Osteoblast (primary cell): Measurements from ENCODE around the gene CRYL1. TPM values are rescaled to one million over a fixed set of nuclear protein-coding genes. Genes with fewer than 3 reads are reported as not detected.

Experiments
- DNase-seq: peaks from one replicate; pipeline ENCODE4 v3.0.0; 2011; ENCODE audit warnings: low spot score, mixed read lengths; ENCODE audit not compliant: insufficient read length; ENCODE audit errors: missing footprints
- H2AFZ ChIP-seq: 2 replicates; pipeline ENCODE4 v1.6.0; 2011; ENCODE audit warnings: mild to moderate bottlenecking, low read length
- H3K27ac ChIP-seq: 2 replicates; pipeline ENCODE4 v1.5.1; 2011; ENCODE audit warnings: mild to moderate bottlenecking, low read depth, low read length, moderate library complexity
- H3K27me3 ChIP-seq: 2 replicates; pipeline ENCODE4 v1.6.0; 2012; ENCODE audit warnings: mild to moderate bottlenecking, control low read depth, inconsistent platforms, low read length, moderate library complexity; ENCODE audit not compliant: insufficient read depth
- H3K36me3 ChIP-seq: 2 replicates; pipeline ENCODE4 v1.5.1; 2011; ENCODE audit warnings: mild to moderate bottlenecking, low read length, control low read depth, moderate library complexity; ENCODE audit not compliant: insufficient read depth
- H3K4me1 ChIP-seq: 2 replicates; pipeline ENCODE4 v1.5.1; 2011; ENCODE audit warnings: mild to moderate bottlenecking, low read length, control low read depth, moderate library complexity; ENCODE audit not compliant: insufficient read depth
- H3K4me2 ChIP-seq: 2 replicates; pipeline ENCODE4 v1.6.0; 2011; ENCODE audit warnings: mild to moderate bottlenecking, low read length; ENCODE audit not compliant: insufficient read depth
- H3K4me3 ChIP-seq: fragments of 200-600 bp; sonication (generic); 3 replicates; pipeline ENCODE4 v1.5.1; 2012; ENCODE audit warnings: mild to moderate bottlenecking, low read length, inconsistent platforms; ENCODE audit not compliant: insufficient read depth
- H3K79me2 ChIP-seq: 2 replicates; pipeline ENCODE4 v1.6.0; 2012; ENCODE audit warnings: mild to moderate bottlenecking, low read length, control low read depth, inconsistent platforms; ENCODE audit not compliant: insufficient read depth
- H3K9me3 ChIP-seq: 2 replicates; pipeline ENCODE4 v1.5.1; 2011; ENCODE audit warnings: low read depth, low read length, control low read depth
- H4K20me1 ChIP-seq: 2 replicates; pipeline ENCODE4 v1.6.0; 2012; ENCODE audit warnings: mild to moderate bottlenecking, low read length, control low read depth; ENCODE audit not compliant: insufficient read depth
- CTCF ChIP-seq: IDR thresholded peaks from 2 replicates; pipeline ENCODE4 v1.5.1; 2011; ENCODE audit warnings: mild to moderate bottlenecking, low read depth, low read length, moderate library complexity; ENCODE audit errors: extremely low read depth
- total RNA-seq: library from RNA; depleted of rRNA; stranded (reverse); fragments of >200 nt; gene quantifications from 2 replicates; pipeline ENCODE4 v1.2.3, GENCODE V29; 2012

The CRYL1 gene
- total RNA-seq, 1 donor, result 12.7 TPM

- H4K20me1 ChIP-seq, result peaks cover 2% of the 10 kb centered on the region
- peaks cover 3% of the 10 kb centered on the region for H3K27me3 ChIP-seq
- no peak overlapping the region for H3K27ac ChIP-seq
- H2AFZ ChIP-seq, result no peak overlapping the region
- no peaks in the 10 kb centered on the region for H3K9me3 ChIP-seq
- no peak overlapping the region for H3K4me2 ChIP-seq
- peaks cover 4% of the 10 kb centered on the region for H3K4me1 ChIP-seq
- no peak overlapping the region for H3K4me3 ChIP-seq
- no peaks in the 10 kb centered on the region for H3K79me2 ChIP-seq
- no peak for TF ChIP-seq CTCF
- H3K36me3 ChIP-seq, result no peaks in the 10 kb centered on the region
- peak; percentile 31 for DNase-seq
These were observed 93.8 kb downstream of the CRYL1 start for GRCh38 chr13:20431687-20432384.

- TF ChIP-seq CTCF, result no peak
- Histone ChIP-seq H3K27me3 (peaks cover 3% of the 10 kb centered on the region), H3K4me1 (peaks cover 4% of the 10 kb centered on the region), H3K36me3 (no peaks in the 10 kb centered on the region), H3K9me3 (no peaks in the 10 kb centered on the region), H4K20me1 (peaks cover 2% of the 10 kb centered on the region), H3K79me2 (no peaks in the 10 kb centered on the region), H3K27ac (no peak overlapping the region), H2AFZ (no peak overlapping the region), H3K4me2 (no peak overlapping the region), H3K4me3 (no peak overlapping the region)
- DNase-seq, result peak; percentile 41
These were observed 94.6 kb downstream of the CRYL1 start for GRCh38 chr13:20431080-20431479.

DNA sequence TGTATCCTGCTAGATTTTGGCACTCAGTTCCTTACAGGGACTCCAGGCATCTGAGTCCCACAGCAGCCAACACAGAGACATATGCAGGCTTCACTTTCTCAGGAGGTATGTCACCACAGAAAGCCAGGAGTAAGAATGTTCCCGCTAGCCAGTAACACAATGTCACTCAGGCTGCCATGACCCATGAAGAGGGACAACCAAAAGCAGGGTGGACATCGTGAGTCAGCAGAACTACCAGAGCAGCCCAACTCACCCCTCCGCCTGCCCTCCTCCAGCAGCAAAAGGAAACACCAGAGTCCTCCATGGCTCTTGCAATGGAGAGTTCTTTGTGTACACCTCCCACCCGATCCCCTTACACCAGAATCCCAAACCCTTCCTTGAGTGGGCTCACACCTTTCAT, 95.4 kb downstream of the CRYL1 start:
- Histone ChIP-seq H3K79me2 (no peaks in the 10 kb centered on the region), H4K20me1 (peaks cover 4% of the 10 kb centered on the region)

More for the DNA sequence above, 95.4 kb downstream of the CRYL1 start:
- Histone ChIP-seq H3K27ac (no peak overlapping the region), H2AFZ (no peak overlapping the region), H3K4me1 (peaks cover 4% of the 10 kb centered on the region), H3K4me2 (no peak overlapping the region), H3K9me3 (no peaks in the 10 kb centered on the region), H3K4me3 (no peak overlapping the region), H3K36me3 (no peaks in the 10 kb centered on the region), H3K27me3 (peaks cover under 1% of the 10 kb centered on the region)
- TF ChIP-seq CTCF, result no peak
- no peak for DNase-seq
